C4-2B (cell line): ENCODE data around the gene PIGU.

Experiments
- H3K27ac ChIP-seq: fragments of 450-650 bp; 2 replicates; pipeline ENCODE4 v1.5.1; 2017
- ZFX ChIP-seq: fragments of 450-650 bp; IDR thresholded peaks from 2 replicates; pipeline ENCODE4 v1.6.1; 2017
- TF ChIP-seq, protein P1 (sequence below): fragments of 450-650 bp; conservative IDR thresholded peaks from 2 replicates; pipeline ENCODE4 v1.5.1; 2017; ENCODE audit warnings: mild to moderate bottlenecking

Gene PIGU

DNA sequence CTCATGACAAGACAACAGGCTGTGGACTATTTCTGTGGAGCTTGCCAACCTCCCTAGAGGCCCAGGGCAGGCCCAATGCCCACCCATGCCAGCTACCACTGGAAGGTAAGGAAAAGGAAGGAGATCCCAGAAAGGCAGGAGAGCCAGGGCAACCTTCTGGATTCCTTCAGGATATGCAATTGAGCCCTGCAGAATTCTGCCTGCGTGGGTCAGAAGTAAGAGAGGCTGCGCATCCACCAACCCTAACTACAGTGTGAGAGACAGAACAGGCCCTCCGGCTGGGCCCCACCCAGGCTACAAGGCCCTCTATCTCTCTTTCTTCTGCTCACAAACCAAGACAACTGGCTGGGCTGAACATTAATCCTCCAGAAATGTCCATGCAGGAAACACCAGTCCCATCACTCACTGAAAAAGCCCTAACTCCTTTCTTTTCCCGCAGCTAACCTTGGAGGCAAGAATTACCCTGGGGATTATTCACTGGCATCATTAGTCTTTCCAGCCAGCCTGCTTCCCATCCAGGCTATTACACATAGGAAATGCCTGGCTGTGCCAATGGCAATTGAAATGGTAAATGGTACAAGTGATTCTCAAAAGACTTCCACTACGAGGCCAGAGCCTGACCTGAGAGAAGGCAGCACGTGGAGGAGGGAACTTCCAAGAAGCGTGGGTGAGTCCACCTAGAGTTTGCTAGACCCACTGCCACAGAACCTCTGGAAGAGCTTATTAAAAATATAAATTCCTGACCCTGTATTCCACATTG, 103.2 kb downstream of the PIGU start:
- no peak overlapping the region for H3K27ac ChIP-seq
- TF ChIP-seq, protein P1, sequence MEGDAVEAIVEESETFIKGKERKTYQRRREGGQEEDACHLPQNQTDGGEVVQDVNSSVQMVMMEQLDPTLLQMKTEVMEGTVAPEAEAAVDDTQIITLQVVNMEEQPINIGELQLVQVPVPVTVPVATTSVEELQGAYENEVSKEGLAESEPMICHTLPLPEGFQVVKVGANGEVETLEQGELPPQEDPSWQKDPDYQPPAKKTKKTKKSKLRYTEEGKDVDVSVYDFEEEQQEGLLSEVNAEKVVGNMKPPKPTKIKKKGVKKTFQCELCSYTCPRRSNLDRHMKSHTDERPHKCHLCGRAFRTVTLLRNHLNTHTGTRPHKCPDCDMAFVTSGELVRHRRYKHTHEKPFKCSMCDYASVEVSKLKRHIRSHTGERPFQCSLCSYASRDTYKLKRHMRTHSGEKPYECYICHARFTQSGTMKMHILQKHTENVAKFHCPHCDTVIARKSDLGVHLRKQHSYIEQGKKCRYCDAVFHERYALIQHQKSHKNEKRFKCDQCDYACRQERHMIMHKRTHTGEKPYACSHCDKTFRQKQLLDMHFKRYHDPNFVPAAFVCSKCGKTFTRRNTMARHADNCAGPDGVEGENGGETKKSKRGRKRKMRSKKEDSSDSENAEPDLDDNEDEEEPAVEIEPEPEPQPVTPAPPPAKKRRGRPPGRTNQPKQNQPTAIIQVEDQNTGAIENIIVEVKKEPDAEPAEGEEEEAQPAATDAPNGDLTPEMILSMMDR, result no peak
- no peak for TF ChIP-seq ZFX

DNA sequence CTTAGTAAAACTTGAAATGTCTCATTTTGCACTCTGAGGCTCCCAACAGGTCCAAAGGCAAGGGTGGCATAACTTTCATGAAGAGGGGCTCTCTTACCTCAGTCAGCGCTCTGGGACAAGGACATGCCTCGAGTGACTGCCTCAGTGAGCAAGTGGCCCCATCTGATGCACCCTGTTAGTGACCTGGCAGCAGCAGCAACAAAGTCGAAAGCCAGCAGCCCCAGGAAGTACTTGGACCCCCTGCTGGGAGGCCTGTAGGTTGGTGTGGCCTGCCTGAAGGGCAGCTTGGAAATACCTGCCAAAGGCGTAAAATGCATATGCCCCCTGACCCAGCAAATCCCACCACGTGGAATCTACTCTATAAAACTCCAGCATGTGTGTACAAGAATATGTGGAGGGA, 105.1 kb downstream of the PIGU start:
- TF ChIP-seq ZFX, result no peak
- TF ChIP-seq, protein P1, result no peak
- H3K27ac ChIP-seq, result no peak overlapping the region

DNA sequence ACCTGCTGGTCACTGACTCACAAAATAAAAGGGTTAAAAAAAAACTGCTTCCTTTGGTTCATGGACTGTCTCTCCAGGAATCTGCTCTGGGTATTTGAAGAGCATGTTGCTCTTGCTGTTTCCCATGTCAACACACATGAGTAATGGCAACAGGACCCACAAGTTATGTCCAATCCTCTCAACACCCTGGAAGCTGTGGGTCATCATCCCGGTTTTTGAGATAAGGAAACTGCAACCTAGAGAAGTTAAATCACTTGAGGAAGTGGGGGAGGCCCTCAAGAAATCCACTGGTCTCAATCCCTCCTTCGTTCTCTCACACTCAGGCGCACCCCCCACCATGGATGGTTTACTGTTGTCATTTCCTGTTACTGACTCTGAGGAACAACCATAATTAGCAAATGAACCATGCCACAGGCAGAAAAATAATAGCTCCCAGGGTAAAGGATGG, 106.0 kb downstream of the PIGU start:
- H3K27ac ChIP-seq, result no peak overlapping the region
- TF ChIP-seq, protein P1, result no peak
- TF ChIP-seq ZFX, result no peak

DNA sequence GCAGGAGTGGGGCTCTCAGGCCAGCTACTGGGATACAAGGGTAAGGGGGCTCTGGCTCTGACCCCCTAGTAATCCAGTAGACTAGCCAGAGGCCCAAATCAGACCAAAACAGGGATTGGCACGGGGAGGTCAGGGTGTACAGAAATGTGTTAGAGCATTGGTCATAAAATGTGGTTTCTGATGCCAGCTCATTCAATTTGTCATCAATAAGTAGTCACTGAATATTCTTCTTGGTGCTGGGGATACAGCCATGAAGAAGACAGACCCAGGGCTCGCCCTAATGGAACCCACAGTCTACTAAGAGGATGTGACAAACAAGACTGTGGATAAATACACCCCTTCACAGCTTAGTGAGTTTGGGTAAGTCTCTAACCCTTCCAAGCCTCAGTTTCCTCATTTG, 107.3 kb downstream of the PIGU start:
- H3K27ac ChIP-seq, result no peak overlapping the region
- TF ChIP-seq, protein P1, result no peak
- TF ChIP-seq ZFX, result no peak

- TF ChIP-seq ZFX, result no peak
- TF ChIP-seq, protein P1, result no peak
- H3K27ac ChIP-seq, result no peak overlapping the region
These were observed 108.7 kb downstream of the PIGU start for GRCh38 chr20:34567892-34568865.

DNA sequence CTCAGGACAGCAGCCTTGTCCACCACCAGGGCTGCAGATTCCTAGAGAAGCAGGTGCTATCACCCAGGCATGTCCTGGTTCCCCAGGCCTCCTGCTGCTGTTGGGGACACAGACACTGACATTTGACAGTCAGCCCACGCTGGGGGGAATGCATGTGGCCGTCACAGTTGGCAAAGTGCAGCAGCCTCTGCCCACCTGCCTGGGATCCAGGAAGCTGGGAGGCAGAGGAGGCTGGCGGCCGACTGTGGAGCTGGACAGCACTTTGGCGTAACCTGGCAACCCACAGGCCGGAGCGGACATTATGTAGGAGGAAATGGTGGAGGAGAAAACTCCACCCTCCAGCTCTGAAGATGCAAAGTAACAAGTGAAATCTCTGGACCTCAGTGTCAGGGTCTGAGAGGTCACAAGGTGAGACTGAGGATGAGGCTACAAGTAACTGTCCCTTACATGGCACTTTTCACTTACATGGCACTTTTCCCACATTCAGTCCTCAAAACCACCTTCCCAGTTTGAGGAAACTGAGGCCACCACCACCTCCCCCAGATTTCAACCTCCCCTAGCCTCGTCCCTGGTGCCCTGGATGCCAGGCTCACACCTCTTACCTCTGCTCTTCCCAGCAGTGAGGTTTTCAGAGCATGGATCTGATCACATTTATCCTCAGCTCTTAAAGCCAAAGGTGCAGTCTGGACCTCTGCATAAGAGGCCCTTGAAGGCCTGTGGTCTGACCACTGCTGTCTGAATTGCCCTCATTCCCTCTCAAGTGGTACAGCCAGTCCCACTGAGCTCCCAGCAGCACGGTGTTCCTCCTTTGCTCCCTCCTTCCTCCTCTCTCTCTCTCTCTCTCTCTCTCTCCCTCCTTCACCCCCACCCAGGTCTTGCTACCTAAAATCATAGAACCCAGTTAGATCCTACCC, 109.7 kb downstream of the PIGU start:
- no peak overlapping the region for H3K27ac ChIP-seq
- TF ChIP-seq, protein P1, result no peak
